ENCODE measurements around the gene GPR108.
A peak's percentile ranks its signal among the peaks of the same experiment; 100 is the strongest.

GRCh38 chr19:6725513-6726231, 11.7 kb downstream of the GPR108 start:
- no peak for TF ChIP-seq CTCF (IDR thresholded peaks at IDR 0.05)
- peak; percentile 25 for TF ChIP-seq POLR2A (IDR thresholded peaks at IDR 0.05)
